Measurements from ENCODE around the gene PARD3.

Gene PARD3

DNA sequence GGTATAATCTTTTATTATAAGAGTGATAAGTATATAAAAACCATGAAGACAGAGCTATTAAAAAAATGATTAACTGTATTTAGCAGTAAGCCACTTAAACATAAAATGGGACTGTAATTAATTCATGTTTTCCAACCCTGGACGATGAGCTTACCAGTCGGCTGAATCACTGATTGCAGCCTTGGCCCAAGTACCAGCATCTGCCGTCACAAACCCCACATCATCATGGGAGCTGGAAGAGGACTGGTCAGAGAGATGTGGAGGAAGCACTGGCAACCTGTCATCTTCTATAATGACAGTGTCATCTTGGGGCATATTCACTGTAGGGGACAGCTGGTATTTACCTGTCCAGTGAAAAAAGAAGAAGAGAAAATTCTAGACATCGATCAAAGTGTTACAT is 473.6 kb downstream of the PARD3 start:
- TF ChIP-seq, protein P1, sequence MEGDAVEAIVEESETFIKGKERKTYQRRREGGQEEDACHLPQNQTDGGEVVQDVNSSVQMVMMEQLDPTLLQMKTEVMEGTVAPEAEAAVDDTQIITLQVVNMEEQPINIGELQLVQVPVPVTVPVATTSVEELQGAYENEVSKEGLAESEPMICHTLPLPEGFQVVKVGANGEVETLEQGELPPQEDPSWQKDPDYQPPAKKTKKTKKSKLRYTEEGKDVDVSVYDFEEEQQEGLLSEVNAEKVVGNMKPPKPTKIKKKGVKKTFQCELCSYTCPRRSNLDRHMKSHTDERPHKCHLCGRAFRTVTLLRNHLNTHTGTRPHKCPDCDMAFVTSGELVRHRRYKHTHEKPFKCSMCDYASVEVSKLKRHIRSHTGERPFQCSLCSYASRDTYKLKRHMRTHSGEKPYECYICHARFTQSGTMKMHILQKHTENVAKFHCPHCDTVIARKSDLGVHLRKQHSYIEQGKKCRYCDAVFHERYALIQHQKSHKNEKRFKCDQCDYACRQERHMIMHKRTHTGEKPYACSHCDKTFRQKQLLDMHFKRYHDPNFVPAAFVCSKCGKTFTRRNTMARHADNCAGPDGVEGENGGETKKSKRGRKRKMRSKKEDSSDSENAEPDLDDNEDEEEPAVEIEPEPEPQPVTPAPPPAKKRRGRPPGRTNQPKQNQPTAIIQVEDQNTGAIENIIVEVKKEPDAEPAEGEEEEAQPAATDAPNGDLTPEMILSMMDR (IDR thresholded peaks at IDR 0.05): no peak

- TF ChIP-seq, protein P1 (IDR thresholded peaks at IDR 0.05): no peak
These were observed 474.2 kb downstream of the PARD3 start for GRCh38 chr10:34340934-34341333.

DNA sequence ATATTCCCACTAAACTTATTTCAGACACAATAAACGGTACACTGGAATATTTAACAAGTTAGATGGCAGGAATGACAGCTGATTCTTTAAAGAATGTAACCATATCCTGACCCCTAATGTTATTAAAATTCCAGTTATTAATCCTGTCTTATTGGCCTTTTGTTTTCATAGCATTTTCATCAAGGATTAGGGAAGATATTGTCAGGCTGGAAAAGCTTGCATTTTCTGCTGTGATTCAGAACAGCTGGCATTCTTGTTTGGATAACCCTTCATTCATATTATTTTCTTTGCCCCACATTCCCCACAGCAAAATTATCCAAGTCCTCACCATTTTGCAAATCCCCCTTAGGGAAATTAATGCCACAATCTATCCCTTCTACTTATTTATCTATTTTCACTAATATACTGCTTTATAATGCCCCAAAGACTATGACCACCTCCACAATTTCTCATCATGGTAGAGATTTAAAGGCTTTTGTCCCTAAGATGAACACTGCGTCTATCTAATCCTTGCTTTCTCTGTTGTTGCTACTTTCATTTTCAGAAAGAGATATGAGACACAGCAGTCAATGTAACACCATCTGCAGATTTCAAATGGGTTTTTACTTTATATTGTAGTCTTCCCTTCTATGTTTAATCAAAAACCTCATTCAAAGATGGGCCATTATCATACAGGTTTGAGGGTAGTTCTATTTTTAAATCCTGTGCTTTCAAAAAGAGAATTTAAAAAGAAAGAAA is 475.1 kb downstream of the PARD3 start:
- TF ChIP-seq, protein P1 (IDR thresholded peaks at IDR 0.05): no peak

- TF ChIP-seq, protein P1 (IDR thresholded peaks at IDR 0.05): no peak
These were observed 477.2 kb downstream of the PARD3 start for GRCh38 chr10:34337917-34338316.

DNA sequence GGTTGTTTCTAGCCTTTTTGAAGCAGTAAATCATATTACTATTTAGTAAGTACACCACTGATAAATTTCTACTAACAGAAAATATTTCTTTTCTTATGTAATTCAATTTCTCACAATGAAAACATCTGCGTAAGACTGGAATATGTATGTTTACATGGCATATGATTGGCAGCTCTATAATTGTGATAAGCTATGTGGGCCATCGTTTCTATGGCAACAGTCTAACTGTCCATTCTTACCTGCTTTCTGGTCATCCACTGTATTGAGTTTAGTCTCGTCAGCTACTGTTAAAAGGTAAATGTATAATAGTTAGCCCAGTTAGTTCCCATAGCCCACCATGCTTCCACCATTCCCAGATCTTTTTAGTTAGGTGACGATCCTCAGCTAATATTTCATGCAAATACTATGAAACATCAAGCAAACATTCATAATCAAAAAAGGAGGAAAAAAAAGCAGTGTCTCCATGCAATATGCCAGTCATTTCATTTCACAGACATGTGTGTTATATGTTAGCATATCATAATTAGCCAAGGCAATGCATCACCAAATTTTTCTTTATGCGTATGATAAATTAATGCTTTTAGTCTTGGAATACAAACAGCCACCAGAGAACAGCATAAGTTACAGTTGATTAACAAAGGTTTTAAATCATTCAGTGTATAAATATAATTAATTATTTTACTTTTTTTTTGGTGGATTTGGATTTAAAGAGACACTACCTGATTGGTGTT is 479.0 kb downstream of the PARD3 start:
- TF ChIP-seq, protein P1 (IDR thresholded peaks at IDR 0.05): no peak

DNA sequence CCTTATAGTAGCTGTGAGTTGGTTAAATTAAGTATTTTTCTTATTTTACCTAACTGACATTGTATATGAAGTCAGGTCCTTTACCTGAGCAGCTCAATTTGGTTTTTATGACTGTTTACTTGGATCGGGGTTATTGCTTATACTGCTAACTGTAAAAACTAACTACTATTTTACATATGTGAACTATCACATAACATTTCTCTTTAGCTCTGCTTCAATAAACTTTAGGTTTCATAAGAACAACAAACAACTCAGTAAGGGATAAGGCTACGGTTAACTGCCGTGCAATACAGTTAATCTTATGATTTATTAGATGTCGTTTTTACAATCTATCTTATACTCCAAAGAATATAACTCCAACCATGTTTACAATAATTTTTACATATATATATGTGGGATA is 480.2 kb downstream of the PARD3 start:
- TF ChIP-seq, protein P1 (IDR thresholded peaks at IDR 0.05): no peak

GRCh38 chr10:34333513-34333912 is 481.6 kb downstream of the PARD3 start:
- TF ChIP-seq, protein P1 (IDR thresholded peaks at IDR 0.05): no peak

All from LNCAP (cell line).